Brain microvascular endothelial cell (primary cell): Measurements from ENCODE around the gene SORT1.

Experiments used
- DNase-seq: peaks from one replicate; pipeline ENCODE4 v3.0.0-alpha.2; 2020
- H3K27ac ChIP-seq: fragments of 250-450 bp; sonication (Bioruptor Pico); 2 replicates; pipeline ENCODE4 v1.5.1; 2020; ENCODE audit warnings: mild to moderate bottlenecking, moderate library complexity
- H3K27me3 ChIP-seq: fragments of 250-450 bp; sonication (Bioruptor Pico); replicated peaks from 2 replicates; pipeline ENCODE4 v1.5.1; 2020; ENCODE audit warnings: mild to moderate bottlenecking
- H3K36me3 ChIP-seq: fragments of 250-450 bp; sonication (Bioruptor Pico); replicated peaks from 2 replicates; pipeline ENCODE4 v1.5.1; 2020; ENCODE audit warnings: mild to moderate bottlenecking
- H3K4me3 ChIP-seq: 2 replicates; pipeline ENCODE4 v1.5.1; 2011; ENCODE audit warnings: low read depth, mild to moderate bottlenecking, control low read depth, low read length, moderate library complexity
- in situ Hi-C: cut with HindIII; loops from 2 replicates; pipeline ENCODE4 v1.10.0; 2017; ENCODE audit warnings: low sequenced_read_pairs, low pct_ligation_motif_present
- TF ChIP-seq, protein P1 (sequence below): IDR thresholded peaks from 2 replicates; pipeline ENCODE4 v1.5.1; 2011; ENCODE audit warnings: low read depth, mild to moderate bottlenecking, moderate library complexity, low read length, control low read depth, inconsistent platforms; ENCODE audit errors: missing control alignments

The SORT1 gene

GRCh38 chr1:109281680-109282496 lies 115.8 kb downstream of the SORT1 start:
- H3K27me3 ChIP-seq: no peaks in the 10 kb centered on the region
- in situ Hi-C loops: no loop called here
- no peak for DNase-seq
- no peak overlapping the region for H3K27ac ChIP-seq
- H3K36me3 ChIP-seq: peaks cover 2% of the 10 kb centered on the region
- H3K4me3 ChIP-seq: peak overlapping the region; percentile 85
- TF ChIP-seq, protein P1, sequence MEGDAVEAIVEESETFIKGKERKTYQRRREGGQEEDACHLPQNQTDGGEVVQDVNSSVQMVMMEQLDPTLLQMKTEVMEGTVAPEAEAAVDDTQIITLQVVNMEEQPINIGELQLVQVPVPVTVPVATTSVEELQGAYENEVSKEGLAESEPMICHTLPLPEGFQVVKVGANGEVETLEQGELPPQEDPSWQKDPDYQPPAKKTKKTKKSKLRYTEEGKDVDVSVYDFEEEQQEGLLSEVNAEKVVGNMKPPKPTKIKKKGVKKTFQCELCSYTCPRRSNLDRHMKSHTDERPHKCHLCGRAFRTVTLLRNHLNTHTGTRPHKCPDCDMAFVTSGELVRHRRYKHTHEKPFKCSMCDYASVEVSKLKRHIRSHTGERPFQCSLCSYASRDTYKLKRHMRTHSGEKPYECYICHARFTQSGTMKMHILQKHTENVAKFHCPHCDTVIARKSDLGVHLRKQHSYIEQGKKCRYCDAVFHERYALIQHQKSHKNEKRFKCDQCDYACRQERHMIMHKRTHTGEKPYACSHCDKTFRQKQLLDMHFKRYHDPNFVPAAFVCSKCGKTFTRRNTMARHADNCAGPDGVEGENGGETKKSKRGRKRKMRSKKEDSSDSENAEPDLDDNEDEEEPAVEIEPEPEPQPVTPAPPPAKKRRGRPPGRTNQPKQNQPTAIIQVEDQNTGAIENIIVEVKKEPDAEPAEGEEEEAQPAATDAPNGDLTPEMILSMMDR: no peak

DNA sequence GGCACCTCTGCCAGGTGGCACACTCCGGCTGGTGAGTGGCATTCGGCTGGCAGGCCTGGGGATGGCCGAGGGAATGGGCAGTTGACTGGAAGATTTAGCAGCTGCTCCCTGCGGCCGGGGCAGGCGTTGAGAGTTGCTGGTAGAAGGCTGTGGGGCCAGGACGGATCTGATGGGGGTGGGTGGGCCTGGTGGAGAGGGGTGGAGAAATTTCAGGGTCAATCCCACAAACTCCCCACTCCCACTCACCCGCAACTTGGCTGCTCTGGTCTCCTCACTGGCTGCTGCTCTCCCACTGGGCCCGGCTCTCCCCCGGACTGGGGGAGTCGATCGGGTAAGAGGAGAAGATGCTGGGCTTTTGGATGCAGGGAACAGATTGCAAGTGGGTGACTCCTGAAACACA lies 116.9 kb downstream of the SORT1 start:
- TF ChIP-seq, protein P1: no peak
- Histone ChIP-seq H3K27ac (no peak overlapping the region), H3K4me3 (no peak overlapping the region), H3K36me3 (peaks cover 2% of the 10 kb centered on the region), H3K27me3 (no peaks in the 10 kb centered on the region)
- in situ Hi-C loops: no loop called here
- DNase-seq: no peak

- Histone ChIP-seq H3K36me3 (peaks cover 2% of the 10 kb centered on the region), H3K4me3 (no peak overlapping the region), H3K27ac (no peak overlapping the region), H3K27me3 (no peaks in the 10 kb centered on the region)
- in situ Hi-C loops: no loop called here
- DNase-seq: no peak
- TF ChIP-seq, protein P1: no peak
Measured at GRCh38 chr1:109279615-109280278, 118.0 kb downstream of the SORT1 start.

DNA sequence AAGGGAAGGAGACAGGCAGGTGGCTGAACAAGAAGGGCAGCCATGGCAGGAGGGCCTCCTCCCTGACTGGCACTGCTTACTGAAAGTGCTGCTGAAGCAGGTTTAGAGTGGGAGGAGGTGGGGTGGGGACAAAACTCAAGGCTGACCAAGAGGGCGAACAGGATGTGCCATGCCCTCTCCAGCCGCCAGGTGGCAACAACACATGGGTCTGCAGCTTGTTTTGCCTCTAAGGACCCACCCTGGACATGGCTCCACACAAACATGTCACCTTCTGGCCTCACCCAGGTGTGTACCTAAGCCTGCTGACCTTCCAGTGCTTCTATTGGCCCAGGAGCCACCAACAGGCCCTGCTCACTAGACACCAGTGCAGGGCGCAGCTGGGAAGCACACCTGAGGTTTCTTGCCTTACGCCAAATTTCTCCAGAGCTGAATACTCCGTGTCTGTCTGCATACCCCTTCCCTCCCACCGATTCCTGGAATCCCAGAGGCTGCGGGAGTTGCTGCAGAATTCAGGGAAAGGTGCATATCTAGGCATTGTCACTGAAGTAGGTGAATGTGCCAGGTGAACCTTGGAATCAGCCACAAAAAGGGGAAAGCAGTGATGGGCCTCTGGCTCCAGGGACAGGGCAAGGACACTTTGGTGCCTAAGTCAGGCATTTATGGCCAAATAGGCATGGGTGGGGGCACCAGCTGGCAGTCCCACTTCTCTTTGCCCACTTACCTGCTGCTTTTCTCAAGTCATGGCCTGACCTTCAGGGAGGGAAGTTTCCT lies 120.1 kb downstream of the SORT1 start:
- no peaks in the 10 kb centered on the region for H3K27me3 ChIP-seq
- peak; percentile 72 for DNase-seq
- in situ Hi-C loops: no loop called here
- H3K4me3 ChIP-seq: no peak overlapping the region
- no peak overlapping the region for H3K27ac ChIP-seq
- H3K36me3 ChIP-seq: peaks cover 2% of the 10 kb centered on the region
- TF ChIP-seq, protein P1: peak; percentile 95

GRCh38 chr1:109275706-109276345 lies 121.9 kb downstream of the SORT1 start:
- in situ Hi-C loops: no loop called here
- TF ChIP-seq, protein P1: no peak
- Histone ChIP-seq H3K36me3 (peaks cover 2% of the 10 kb centered on the region), H3K4me3 (no peak overlapping the region), H3K27me3 (no peaks in the 10 kb centered on the region), H3K27ac (no peak overlapping the region)
- DNase-seq: peak; percentile 55
